NCI-H187 (cell line): ENCODE results near the gene THAP12.
"Not testable (repeated sequence)": the region's sequence is repeated elsewhere in the genome, so short reads cannot be mapped to it uniquely, and the experiment has no call there.

ENCODE experiments used
- DNase-seq, 2 experiments: peaks; one replicate each; lab custom pipeline; 2025; lab: John Stamatoyannopoulos, UW

Gene THAP12

DNA sequence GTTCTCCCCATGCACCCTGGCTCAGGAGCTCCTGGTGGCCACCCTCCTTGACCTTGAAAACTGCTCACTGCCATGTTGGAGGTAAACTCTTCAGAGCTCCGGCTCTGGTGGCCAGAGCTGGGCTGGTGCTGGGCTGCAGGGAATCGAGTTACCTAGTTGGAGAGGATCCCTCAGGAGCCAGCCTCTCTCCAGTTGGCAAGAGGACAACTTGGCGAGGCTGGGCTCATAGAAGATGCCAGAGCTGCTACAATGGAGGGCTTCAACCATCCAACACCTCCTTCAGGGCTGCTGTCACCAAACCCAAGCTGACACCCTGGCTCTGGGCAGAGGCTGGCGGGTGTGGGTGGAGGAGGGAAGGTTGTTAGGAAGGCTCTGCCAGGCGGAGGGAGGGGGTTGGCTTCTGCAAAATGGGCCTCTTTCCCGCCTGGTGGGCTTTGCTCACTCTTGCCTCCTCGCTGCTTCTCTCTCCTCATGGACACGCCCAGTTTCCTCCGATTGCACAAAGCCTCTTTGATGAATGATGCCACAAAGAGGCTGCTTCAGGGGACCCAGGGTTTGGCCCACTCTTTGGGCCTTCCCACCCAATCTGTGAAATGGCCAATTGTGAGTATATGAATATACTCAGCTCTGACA lies 53.1 kb downstream of the THAP12 start:
- no peak for DNase-seq

DNA sequence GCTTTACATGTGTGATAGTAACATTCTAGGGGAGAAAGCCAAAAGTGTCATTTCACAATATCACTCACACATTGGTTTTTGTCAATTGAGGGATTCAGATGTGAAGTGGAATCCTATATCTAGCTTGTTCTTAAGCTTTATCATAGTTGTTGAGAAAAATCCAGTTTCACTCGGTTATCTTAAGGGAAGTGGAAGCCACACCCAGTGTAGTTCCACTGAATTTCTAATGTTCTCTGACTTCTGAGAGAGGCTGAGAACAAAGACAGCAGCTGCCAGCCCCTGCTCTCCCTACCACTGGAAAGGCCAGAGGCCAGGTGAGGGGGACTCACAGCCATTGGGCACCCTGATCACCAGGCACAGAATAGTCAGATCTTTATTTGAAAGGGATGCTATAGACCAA lies 53.7 kb downstream of the THAP12 start:
- DNase-seq: no peak

DNA sequence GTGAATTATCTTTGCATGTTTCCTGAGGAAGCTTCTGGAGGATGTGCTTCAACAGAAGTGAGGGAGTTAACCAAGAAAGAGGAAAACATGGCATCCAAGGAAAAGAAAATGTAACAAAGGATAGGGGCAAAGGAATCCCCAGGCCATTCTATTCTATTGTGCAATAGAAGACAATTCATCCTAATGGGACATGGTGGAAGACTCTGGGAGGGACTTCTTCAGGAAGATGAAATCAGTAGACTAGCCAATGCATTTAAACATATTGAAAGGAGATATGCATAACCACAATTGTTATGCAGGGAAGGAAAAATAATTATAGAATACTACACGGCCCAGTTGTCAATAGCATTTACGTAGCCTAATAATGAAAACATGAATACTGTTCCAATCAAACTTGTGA lies 55.7 kb downstream of the THAP12 start:
- no peak for DNase-seq

GRCh38 chr11:76323804-76324203 lies 57.1 kb downstream of the THAP12 start:
- no peak for DNase-seq

- not testable (repeated sequence) for DNase-seq
These were observed 57.6 kb downstream of the THAP12 start for GRCh38 chr11:76323375-76323774.

DNA sequence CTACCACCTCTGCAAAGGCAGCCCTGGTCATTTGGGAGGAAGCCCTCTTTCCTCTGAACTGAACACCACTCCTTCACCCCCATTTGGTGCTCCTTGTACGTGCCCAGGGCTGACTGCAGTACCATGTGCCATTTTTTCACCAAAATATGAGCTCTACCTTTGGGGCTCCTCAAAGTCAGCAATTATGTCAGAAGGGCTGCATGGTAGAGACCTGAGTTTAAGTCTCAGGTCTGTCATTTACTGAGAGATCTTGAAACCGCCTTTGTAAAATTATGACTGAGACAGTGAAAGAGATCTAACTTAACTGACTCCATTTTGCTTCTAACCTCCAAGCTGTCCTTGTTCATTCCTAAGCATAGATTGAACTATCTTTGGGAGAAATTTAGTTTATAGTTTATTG lies 58.0 kb downstream of the THAP12 start:
- no peak for DNase-seq

DNA sequence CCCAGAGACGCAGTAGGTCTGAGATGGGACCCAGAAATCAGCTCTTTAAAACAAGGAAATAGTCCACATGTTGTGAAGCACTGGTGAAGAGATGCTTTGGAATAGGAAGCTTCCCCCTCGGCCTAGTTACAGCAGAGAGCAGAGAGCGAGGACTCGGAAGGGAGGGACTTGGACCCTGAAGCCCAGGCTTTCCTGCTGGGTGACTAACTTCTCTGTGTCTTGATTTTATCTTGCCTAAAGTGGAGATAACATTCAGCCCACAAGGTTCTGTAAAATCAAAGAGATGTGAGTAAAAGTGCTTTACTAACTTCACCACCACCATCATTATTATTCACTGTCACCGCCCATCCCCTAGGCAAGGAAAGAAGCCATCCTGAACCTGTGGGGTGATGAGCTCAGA lies 58.4 kb downstream of the THAP12 start:
- DNase-seq: no peak

DNA sequence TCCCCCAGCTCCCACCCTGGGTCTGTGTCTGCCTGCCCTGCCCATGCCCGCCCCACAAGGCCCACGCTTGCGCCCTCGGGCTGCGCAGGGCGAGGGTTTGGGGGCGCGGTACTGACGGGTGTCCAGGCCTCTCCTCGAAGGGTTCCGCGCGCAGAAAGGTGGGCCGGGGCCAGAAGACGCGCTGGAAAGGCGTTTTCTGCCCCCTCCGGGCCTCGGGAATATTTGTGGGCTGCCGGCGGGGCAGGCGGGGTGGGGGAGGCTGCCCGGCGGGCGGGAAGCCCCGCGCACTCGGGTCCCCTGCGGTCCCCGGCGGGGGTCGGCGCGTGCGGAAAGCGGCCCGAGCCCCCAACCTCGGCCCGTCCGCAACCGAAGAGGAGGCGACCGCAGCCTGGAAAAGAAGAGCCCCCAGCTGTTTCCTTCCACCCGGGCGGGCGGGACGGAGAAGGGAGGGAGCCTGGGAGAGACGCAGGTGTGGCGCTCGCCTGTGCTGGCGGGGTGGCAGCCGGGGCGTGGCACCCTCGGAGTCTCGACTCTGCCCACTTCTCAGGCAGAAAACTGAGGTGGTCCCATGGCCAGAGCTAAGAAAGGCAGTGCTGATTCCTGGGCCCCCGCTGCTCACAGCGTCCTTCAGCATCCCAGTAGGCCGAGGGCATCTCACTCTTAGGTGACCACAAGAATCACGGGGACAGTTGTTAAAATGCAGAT lies 59.0 kb downstream of the THAP12 start:
- DNase-seq: no peak

- DNase-seq: no peak
These were observed 59.6 kb downstream of the THAP12 start for GRCh38 chr11:76321340-76321739.

- no peak for DNase-seq
These were observed 60.0 kb downstream of the THAP12 start for GRCh38 chr11:76320929-76321328.

- DNase-seq: not testable (repeated sequence)
These were observed 61.1 kb downstream of the THAP12 start for GRCh38 chr11:76319798-76320197.

DNA sequence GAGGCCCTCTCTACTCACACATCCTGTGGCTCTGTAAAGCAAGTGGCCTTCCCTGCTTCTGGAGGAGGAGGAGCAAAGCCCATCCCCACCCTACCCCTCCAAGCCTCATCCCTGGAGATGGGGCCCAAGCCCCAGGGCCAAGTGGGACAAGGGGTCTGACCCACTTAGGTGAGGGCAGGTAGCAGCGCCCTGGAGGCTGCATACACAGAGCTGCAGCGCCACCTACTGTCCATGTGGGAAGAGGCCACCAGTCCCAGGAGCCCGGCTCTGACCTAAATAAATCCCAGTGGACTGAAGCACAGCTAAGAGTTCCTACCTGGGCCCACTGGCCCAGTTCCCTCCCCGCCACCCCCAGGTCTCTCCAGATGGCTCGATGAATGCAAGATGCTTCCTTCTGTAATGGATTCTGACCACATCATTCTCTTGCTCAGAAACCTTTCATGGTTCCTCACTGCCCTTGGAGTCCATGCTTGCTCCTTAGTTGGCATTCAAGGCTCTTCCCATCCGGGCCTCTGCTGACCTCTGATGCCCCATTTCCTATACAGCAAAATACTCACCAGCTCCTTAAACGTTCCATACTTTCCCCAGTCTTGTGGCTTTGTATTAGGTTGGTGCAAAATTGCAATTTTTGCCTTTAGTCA lies 62.1 kb downstream of the THAP12 start:
- peak; percentile 21 to 32 for DNase-seq

GRCh38 chr11:76317296-76317695 lies 63.6 kb downstream of the THAP12 start:
- DNase-seq: no peak

DNA sequence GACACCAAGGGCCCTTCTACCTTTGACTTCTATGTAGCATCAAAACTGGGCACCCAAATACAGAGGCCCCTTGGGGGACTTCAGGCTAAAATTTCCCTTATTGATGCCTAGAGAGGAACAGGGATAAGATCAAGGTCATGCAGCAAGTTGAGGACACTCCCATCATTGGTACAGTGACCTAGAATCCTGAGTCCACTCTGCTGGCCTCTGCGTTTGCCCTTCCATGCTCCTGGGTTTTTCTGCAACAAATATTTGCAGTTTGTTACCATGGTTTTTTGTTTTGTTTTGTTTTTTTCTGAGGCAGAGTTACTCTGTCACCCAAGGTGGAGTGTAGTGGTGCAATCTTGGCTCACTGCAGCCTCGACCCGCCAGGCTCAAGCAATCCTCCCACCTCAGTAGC lies 64.2 kb downstream of the THAP12 start:
- no peak for DNase-seq

DNA sequence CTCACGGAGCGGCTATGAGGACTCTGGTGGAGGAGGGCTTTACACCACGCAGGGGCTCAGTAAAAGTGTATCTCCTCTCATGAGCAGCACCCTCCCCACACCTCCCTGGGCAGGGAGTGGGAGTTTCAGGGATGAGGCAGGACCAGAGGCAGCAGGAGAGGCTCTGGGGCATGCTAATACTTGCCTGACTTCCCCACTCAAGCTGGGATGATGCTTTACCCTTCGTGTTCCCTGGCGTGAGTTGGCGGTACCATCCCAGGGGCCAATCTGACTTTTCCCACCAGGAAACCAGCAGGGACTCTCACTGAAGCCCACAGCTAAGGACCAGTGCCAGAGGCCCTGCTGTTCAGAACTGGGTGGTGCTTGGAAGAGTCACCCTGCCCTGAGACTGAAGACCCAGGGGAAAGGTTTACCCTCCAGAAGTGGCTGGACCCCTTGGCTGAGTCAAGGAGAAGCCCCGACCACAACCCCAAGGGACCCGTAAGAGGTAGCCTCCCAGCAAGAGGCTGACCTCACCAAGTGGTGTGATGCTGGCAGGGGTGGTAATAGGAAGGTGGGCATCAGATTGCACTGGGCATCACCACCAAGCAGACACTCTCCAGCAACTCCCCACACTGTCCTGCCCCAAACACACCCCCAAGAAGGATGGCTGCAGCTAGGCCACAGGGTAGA lies 65.6 kb downstream of the THAP12 start:
- DNase-seq: no peak

DNA sequence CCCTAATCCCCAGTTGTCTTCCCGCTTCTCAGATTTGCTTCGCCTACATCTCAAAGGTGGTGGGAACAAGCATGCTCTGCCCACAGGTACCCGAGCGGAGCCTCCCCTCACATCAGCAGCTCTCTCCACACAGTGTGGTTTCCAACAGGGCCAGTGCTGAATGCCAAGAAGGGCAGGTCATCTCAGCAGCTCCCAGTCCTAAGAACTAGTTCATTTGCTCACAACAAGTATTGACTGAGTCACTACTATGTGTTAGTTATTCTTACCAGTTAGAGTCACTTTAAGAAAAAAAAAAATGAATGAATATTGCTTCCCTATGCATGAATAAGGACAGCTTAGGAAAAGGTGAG lies 66.2 kb downstream of the THAP12 start:
- no peak for DNase-seq

DNA sequence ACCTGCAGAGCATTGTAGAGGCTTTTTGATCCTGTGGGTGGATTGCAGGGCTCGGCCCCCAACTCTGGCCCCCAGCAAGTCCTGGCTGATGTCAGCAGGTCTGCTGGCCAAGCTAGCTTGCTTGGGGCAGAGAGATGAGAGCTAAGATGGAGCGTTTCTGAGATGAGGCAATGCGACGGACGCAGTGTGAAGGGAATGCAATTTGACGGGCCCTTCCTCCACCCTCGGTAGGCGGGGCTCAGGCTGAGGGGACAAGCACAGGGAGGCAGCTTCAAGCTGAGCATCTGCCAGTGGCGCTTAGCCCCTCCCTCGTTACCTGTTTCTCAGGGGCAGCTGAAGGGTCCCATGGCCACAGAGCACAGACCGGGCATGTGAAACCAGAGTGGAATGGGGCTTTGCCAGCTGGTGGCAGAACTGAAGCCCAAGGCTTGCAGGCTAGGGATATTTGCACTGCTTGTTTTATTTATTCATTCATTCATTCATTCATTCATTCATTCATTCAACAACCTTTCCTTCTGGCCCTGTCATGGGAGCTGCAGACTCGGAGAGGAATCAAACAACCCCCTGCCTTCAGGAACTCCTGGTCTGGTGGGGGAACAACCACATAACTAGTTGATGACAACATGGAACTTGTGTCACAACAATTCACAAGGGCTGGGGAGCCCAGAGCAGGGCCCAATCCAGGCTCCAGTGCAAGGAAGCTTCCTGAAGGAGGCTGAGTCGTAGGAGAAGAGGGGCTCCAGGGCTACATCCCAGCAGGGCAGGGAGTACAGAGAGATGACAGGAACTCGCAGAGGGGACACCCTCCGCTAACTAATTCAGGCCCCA lies 66.8 kb downstream of the THAP12 start:
- DNase-seq: no peak

- no peak for DNase-seq
These were observed 67.7 kb downstream of the THAP12 start for GRCh38 chr11:76313271-76313670.

GRCh38 chr11:76310832-76311595 lies 69.9 kb downstream of the THAP12 start:
- no peak for DNase-seq

DNA sequence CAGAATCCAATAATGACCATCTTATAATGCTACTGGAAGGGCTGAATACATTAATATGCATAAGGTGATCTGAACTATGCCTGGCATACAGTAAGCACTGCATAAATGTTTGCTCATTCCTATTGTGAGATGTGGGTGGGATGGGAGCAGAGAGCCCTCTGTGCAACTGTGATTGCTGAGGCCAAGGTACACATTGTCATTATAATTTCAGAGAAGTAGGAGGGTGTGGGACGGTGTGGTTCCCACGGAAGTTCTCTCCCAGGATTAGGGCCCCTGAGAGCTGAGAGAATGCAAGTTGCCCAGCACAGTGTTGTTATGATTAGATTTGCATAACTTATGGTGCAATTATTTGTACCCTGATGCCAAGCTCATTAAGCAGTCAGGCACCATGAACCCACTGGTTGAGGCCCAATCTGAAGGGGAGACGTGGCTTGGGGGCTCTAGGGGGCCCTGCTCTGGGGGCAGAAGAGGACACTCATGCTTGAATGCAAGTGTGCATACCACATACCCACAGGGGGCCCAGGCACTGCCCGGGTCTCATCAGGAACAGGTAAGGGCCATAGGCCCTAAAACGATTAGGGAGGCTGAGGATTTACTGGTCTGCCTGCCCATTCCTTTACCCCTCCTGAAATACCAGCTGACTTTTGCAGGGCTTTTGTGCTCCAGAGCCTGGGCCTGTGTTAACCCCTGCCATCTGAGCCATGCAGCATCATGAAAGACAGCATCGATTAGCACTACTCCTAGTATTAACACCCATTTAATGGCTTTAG lies 72.8 kb downstream of the THAP12 start:
- no peak for DNase-seq

GRCh38 chr11:76307396-76307795 lies 73.5 kb downstream of the THAP12 start:
- DNase-seq: no peak
